Measurements from ENCODE around the gene FNDC3B. TPM values are rescaled to one million over a fixed set of nuclear protein-coding genes. Genes with fewer than 3 reads are reported as not detected.

The FNDC3B gene
- total RNA-seq, 1 donor from 2014 or later, result 54.9 TPM

DNA sequence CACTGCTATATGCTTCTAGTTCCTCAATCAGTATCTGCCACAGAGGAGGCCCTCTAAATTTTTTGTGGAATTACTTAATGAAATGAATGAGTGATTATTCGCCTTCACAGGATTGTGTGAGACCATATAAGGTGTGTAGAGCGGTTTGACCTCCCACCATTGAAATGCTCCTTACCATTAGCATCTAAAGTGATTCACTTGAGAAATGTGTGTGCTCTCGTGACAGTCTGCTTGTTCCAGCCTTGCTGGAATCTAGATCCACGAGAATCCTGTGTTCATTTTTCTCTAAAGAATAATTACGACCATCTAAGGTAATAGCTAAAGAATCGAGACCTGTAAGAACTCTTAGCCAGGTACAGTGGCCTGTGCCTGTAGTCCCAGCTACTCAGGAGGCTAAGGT is 126.9 kb downstream of the FNDC3B start:
- peaks cover under 1 to 38% of the 10 kb centered on the region in 2 donors for H3K4me1 ChIP-seq
- DNase-seq (ENCODE audit: low spot score in 2 of 2), result no peak
- H3K36me3 ChIP-seq, result no peaks in the 10 kb centered on the region
- H3K4me3 ChIP-seq, result no peak overlapping the region
- TF ChIP-seq, protein P1, sequence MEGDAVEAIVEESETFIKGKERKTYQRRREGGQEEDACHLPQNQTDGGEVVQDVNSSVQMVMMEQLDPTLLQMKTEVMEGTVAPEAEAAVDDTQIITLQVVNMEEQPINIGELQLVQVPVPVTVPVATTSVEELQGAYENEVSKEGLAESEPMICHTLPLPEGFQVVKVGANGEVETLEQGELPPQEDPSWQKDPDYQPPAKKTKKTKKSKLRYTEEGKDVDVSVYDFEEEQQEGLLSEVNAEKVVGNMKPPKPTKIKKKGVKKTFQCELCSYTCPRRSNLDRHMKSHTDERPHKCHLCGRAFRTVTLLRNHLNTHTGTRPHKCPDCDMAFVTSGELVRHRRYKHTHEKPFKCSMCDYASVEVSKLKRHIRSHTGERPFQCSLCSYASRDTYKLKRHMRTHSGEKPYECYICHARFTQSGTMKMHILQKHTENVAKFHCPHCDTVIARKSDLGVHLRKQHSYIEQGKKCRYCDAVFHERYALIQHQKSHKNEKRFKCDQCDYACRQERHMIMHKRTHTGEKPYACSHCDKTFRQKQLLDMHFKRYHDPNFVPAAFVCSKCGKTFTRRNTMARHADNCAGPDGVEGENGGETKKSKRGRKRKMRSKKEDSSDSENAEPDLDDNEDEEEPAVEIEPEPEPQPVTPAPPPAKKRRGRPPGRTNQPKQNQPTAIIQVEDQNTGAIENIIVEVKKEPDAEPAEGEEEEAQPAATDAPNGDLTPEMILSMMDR (IDR thresholded peaks at IDR 0.05), result no peak
- H3K9me3 ChIP-seq, result no peaks in the 10 kb centered on the region
- intact Hi-C loops (cut with DNase I), result no loop called here
- H3K27ac ChIP-seq, result no peak overlapping the region
- no peaks in the 10 kb centered on the region for H3K27me3 ChIP-seq

DNA sequence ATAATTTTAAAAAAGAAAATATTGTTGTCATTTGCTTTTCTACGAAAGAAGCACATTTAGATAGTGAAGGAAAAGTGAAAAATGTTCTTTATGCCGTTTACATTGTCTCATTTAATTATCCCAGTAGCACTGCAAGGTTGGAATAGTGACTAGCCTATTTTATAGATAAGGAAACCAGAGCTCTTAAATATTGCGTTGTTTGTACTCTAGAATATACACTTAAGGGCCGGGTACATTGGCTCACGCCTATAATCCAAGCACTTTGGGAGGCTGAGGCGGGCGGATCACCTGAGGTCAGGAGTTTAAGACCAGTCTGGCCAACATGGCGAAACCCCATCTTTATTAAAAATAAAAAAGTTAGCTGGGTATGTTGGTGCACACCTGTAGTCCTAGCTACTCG is 127.5 kb downstream of the FNDC3B start:
- Histone ChIP-seq H3K4me1 (peaks cover 0 to 39% of the 10 kb centered on the region in 2 donors), H3K9me3 (no peaks in the 10 kb centered on the region), H3K4me3 (no peak overlapping the region), H3K27me3 (no peaks in the 10 kb centered on the region), H3K27ac (no peak overlapping the region), H3K36me3 (no peaks in the 10 kb centered on the region)
- intact Hi-C loops (cut with DNase I), result no loop called here
- DNase-seq (ENCODE audit: low spot score in 2 of 2), result no peak
- TF ChIP-seq, protein P1 (IDR thresholded peaks at IDR 0.05), result no peak

DNA sequence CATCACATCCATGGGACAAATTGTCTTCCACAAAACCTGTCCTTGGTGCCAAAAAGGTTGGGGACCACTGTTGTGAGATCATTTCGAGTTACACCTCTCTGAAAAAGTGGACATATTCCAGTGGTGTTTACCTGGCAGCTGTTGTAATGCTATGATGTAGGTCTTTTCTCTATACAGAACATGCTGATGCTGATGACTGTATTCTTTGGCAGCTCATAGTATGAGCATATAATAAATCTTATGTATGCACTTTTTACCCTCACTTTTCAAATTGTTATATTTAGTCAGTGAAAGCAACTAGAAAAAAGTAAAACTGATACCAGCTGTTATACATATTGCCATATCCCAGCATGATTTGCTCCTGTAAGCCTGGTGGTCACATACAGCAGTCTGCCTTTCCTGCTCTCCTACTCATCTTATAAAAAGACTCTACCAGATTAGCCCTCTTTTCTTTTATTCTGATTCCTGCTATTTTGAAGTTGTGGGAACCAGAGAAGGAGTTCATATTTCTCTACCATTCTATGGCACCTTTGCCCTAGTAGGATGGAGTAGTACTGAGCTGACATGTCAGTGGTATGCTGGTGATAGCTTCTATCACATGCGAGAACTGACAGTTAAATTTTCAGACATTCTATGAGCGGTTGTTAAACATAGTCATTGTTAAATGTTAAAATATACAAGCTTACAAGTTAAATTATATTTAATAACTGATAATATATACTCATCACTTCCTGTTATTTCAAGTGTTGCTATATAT is 128.7 kb downstream of the FNDC3B start:
- TF ChIP-seq, protein P1 (IDR thresholded peaks at IDR 0.05), result no peak
- H3K4me3 ChIP-seq, result no peak overlapping the region
- no peak for DNase-seq (ENCODE audit: low spot score in 2 of 2)
- no peaks in the 10 kb centered on the region for H3K27me3 ChIP-seq
- H3K4me1 ChIP-seq, result peaks cover 0 to 32% of the 10 kb centered on the region in 2 donors
- intact Hi-C loops (cut with DNase I), result no loop called here
- no peak overlapping the region for H3K27ac ChIP-seq
- no peaks in the 10 kb centered on the region for H3K9me3 ChIP-seq
- H3K36me3 ChIP-seq, result no peaks in the 10 kb centered on the region

DNA sequence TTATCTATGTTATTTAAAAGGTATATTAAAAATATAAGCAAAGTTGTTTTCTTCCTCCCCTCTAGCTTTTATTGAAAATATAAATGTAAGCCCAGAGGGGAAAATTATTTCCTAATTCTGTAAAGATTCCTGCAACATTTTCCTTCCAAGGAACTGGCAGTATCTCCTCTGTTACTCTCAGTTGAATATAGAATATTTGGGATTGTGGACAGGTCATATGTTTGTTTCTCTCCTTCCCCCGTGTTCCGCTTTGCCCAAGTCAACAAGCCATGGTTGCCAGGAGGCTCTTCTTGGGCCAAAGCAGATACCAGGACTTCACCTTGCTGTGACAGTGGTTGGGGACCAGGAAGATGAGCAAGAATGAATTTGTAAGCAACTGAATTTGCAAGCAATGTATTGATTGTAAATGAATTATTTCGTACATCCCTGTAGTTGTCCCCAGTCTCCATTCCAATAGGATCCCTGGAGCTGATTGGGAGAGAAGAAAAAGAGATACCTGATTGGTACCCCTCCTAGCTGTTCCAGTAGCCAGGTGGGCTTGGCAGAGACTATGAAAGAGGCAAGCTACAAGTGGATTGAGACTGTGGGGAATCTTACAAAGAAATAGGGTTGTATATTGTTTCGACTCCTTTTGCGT is 130.8 kb downstream of the FNDC3B start:
- no peak overlapping the region for H3K27ac ChIP-seq
- H3K27me3 ChIP-seq, result no peaks in the 10 kb centered on the region
- no peaks in the 10 kb centered on the region for H3K36me3 ChIP-seq
- no peak overlapping the region for H3K4me3 ChIP-seq
- TF ChIP-seq, protein P1 (IDR thresholded peaks at IDR 0.05), result no peak
- no peaks in the 10 kb centered on the region for H3K9me3 ChIP-seq
- peaks cover 6 to 42% of the 10 kb centered on the region in 2 donors for H3K4me1 ChIP-seq
- no peak for DNase-seq (ENCODE audit: low spot score in 2 of 2)
- intact Hi-C loops (cut with DNase I), result no loop called here

DNA sequence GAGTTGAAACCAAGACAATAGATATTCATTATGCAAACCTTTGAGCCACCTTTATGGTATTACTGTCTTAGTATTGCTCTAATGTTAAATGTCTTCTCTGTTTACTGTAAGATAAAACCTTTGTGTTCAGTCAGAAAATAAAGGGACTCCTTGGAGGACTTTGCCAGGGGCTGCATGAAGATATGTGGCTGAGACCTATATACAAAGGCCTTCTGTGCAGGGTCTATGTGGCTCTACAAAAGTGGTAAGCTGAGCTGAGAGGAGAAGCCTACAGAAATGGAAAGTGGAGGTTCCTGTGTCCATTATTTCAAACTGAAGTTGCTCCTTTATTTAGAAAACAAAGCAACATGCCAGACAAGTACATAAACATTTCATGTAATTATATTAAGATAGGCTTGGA is 131.5 kb downstream of the FNDC3B start:
- intact Hi-C loops (cut with DNase I), result no loop called here
- Histone ChIP-seq H3K9me3 (no peaks in the 10 kb centered on the region), H3K4me3 (no peak overlapping the region), H3K4me1 (peaks cover 6 to 48% of the 10 kb centered on the region in 2 donors), H3K36me3 (no peaks in the 10 kb centered on the region), H3K27me3 (no peaks in the 10 kb centered on the region), H3K27ac (no peak overlapping the region)
- DNase-seq (ENCODE audit: low spot score in 2 of 2), result no peak
- TF ChIP-seq, protein P1 (IDR thresholded peaks at IDR 0.05), result no peak

Data from ascending aorta (tissue), 2 donors.